ENCODE results near the gene DLG2. TPM values are rescaled to one million over a fixed set of nuclear protein-coding genes. Genes with fewer than 3 reads are reported as not detected.

The DLG2 gene
- total and polyA plus RNA-seq, 12 donors = 1.0 to 14.8 (median 7.4) TPM

- TF ChIP-seq CTCF (IDR thresholded peaks at IDR 0.05) = no peak
- intact Hi-C loops (cut with DNase I) = no loop called here
- H3K36me3 ChIP-seq = no peaks in the 10 kb centered on the region
These were observed 1817.9 kb downstream of the DLG2 start for GRCh38 chr11:83809274-83809673.

GRCh38 chr11:83801799-83802198 lies 1825.3 kb downstream of the DLG2 start:
- ATAC-seq = no peak
- Histone ChIP-seq H3K27ac (no peak overlapping the region), H3K4me1 (no peaks in the 10 kb centered on the region), H3K36me3 (no peaks in the 10 kb centered on the region), H3K27me3 (no peaks in the 10 kb centered on the region), H3K4me3 (no peak overlapping the region), H3K9me3 (no peaks in the 10 kb centered on the region)
- DNase-seq = no peak
- no peak for TF ChIP-seq CTCF (IDR thresholded peaks at IDR 0.05)
- intact Hi-C loops (cut with DNase I) = no loop called here
- WGBS, 2 donors = 83 to 89% methylated on average over 1 of the region's 1 CpG

More at GRCh38 chr11:83809274-83809673, 1817.9 kb downstream of the DLG2 start:
- H3K27ac ChIP-seq = no peak overlapping the region
- H3K4me1 ChIP-seq = no peaks in the 10 kb centered on the region
- no peaks in the 10 kb centered on the region for H3K9me3 ChIP-seq
- no peaks in the 10 kb centered on the region for H3K27me3 ChIP-seq
- H3K4me3 ChIP-seq = no peak overlapping the region
- DNase-seq = no peak
- no peak for ATAC-seq

GRCh38 chr11:83793310-83793709 lies 1833.8 kb downstream of the DLG2 start:
- Histone ChIP-seq H3K27me3 (no peaks in the 10 kb centered on the region), H3K4me3 (no peak overlapping the region), H3K4me1 (no peaks in the 10 kb centered on the region), H3K36me3 (no peaks in the 10 kb centered on the region), H3K9me3 (no peaks in the 10 kb centered on the region), H3K27ac (no peak overlapping the region)
- ATAC-seq (no peak), DNase-seq (no peak)
- no peak for TF ChIP-seq CTCF (IDR thresholded peaks at IDR 0.05)
- intact Hi-C loops (cut with DNase I) = no loop called here
- 65 to 75% methylated on average over 2 of the region's 2 CpGs for WGBS, 2 donors

- TF ChIP-seq CTCF (IDR thresholded peaks at IDR 0.05) = no peak
- no peaks in the 10 kb centered on the region for H3K27me3 ChIP-seq
- H3K27ac ChIP-seq = no peak overlapping the region
- H3K9me3 ChIP-seq = no peaks in the 10 kb centered on the region
- intact Hi-C loops (cut with DNase I) = no loop called here
- DNase-seq (no peak), ATAC-seq (no peak)
- no peaks in the 10 kb centered on the region for H3K4me1 ChIP-seq
- no peaks in the 10 kb centered on the region for H3K36me3 ChIP-seq
- H3K4me3 ChIP-seq = no peak overlapping the region
- 92 to 93% methylated on average over 17 of the region's 17 CpGs for WGBS, 2 donors
These were observed 1835.6 kb downstream of the DLG2 start for GRCh38 chr11:83791557-83791956.

- DNase-seq (no peak), ATAC-seq (no peak)
- no peaks in the 10 kb centered on the region for H3K4me1 ChIP-seq
- intact Hi-C loops (cut with DNase I) = no loop called here
- H3K27ac ChIP-seq = no peak overlapping the region
- no peak for TF ChIP-seq CTCF (IDR thresholded peaks at IDR 0.05)
- no peak overlapping the region for H3K4me3 ChIP-seq
- H3K9me3 ChIP-seq = no peaks in the 10 kb centered on the region
- no peaks in the 10 kb centered on the region for H3K27me3 ChIP-seq
- WGBS, 2 donors = 80 to 87% methylated on average over 2 of the region's 2 CpGs
- no peaks in the 10 kb centered on the region for H3K36me3 ChIP-seq
These were observed 1841.2 kb downstream of the DLG2 start for GRCh38 chr11:83785942-83786341.

Data from heart right ventricle (tissue), 16 donors.